ENCODE data around the gene TYW1B.
"Not testable (repeated sequence)": the region's sequence is repeated elsewhere in the genome, so short reads cannot be mapped to it uniquely, and the experiment has no call there.

TYW1B gene

GRCh38 chr7:72816370-72817157, 11.4 kb downstream of the TYW1B start:
- not testable (repeated sequence) for DNase-seq

GRCh38 chr7:72810437-72810836, 17.6 kb downstream of the TYW1B start:
- DNase-seq, result not testable (repeated sequence)

- not testable (repeated sequence) for DNase-seq
These were observed 19.5 kb downstream of the TYW1B start for GRCh38 chr7:72808511-72808910.

GRCh38 chr7:72806851-72807250, 21.1 kb downstream of the TYW1B start:
- DNase-seq, result not testable (repeated sequence)

- no peak for DNase-seq
These were observed 22.2 kb downstream of the TYW1B start for GRCh38 chr7:72805526-72806494.

- DNase-seq, result not testable (repeated sequence)
These were observed 24.2 kb downstream of the TYW1B start for GRCh38 chr7:72803778-72804177.

- not testable (repeated sequence) for DNase-seq
These were observed 26.4 kb downstream of the TYW1B start for GRCh38 chr7:72801564-72801963.

GRCh38 chr7:72795401-72795800, 32.6 kb downstream of the TYW1B start:
- DNase-seq, result not testable (repeated sequence)

- no peak for DNase-seq
These were observed 34.2 kb downstream of the TYW1B start for GRCh38 chr7:72793791-72794190.

GRCh38 chr7:72790698-72791060, 37.3 kb downstream of the TYW1B start:
- DNase-seq, result not testable (repeated sequence)

- not testable (repeated sequence) for DNase-seq
These were observed 37.8 kb downstream of the TYW1B start for GRCh38 chr7:72790048-72790697.

- no peak for DNase-seq
These were observed 42.6 kb downstream of the TYW1B start for GRCh38 chr7:72785166-72785955.

- DNase-seq, result not testable (repeated sequence)
These were observed 44.2 kb downstream of the TYW1B start for GRCh38 chr7:72783601-72784370.

- no peak for DNase-seq
These were observed 46.4 kb downstream of the TYW1B start for GRCh38 chr7:72781631-72782030.

GRCh38 chr7:72781161-72781560, 46.8 kb downstream of the TYW1B start:
- DNase-seq, result no peak

GRCh38 chr7:72780289-72780894, 47.6 kb downstream of the TYW1B start:
- DNase-seq, result not testable (repeated sequence)

GRCh38 chr7:72777167-72777566, 50.8 kb downstream of the TYW1B start:
- DNase-seq, result not testable (repeated sequence)

- DNase-seq, result not testable (repeated sequence)
These were observed 55.4 kb downstream of the TYW1B start for GRCh38 chr7:72772627-72773026.

- not testable (repeated sequence) for DNase-seq
These were observed 61.0 kb downstream of the TYW1B start for GRCh38 chr7:72766994-72767393.

- no peak for DNase-seq
These were observed 67.4 kb downstream of the TYW1B start for GRCh38 chr7:72760602-72761001.

GRCh38 chr7:72754312-72754711, 73.7 kb downstream of the TYW1B start:
- no peak for DNase-seq

Measured in CD4-positive, alpha-beta T cell treated with Interleukin-17A for 1 hour (primary cell).